Caco-2 (cell line): ENCODE results near the gene VPS26A. TPM values are rescaled to one million over a fixed set of nuclear protein-coding genes. Genes with fewer than 3 reads are reported as not detected.
A peak's percentile ranks its signal among the peaks of the same experiment; 100 is the strongest.

ENCODE experiments used
- Bru-seq: library from RNA; stranded (reverse); fragments of 400-500 nt; gene quantifications from one replicate; lab custom pipeline; 2021; lab: Mats Ljungman, UMichigan
- BruChase-seq, 2 experiments: library from RNA; stranded (reverse); fragments of 400-500 nt; gene quantifications; one replicate each; lab custom pipeline; 2021; lab: Mats Ljungman, UMichigan
- BruUV-seq: library from RNA; stranded (reverse); fragments of 400-500 nt; replicated peaks from 2 replicates; lab custom pipeline; 2021; lab: Mats Ljungman, UMichigan
- CTCF ChIA-PET: fragments of 300-600 bp; sonication (Branson Sonifier 250); formaldehyde crosslinking; loops from one replicate; lab custom pipeline; 2022; ENCODE audit warnings: antibody characterized with exemption; lab: Charles Lee
- POLR2A ChIA-PET: fragments of 300-600 bp; sonication (Branson Sonifier 250); formaldehyde crosslinking; loops from one replicate; lab custom pipeline; 2022; ENCODE audit warnings: antibody characterized with exemption; lab: Charles Lee
- DNase-seq, 2 experiments: peaks; one replicate each; pipeline versions ENCODE4 v3.0.0 to v3.0.0-alpha.2; 2020 to 2022
- H3K27me3 ChIP-seq: replicated peaks from 2 replicates; pipeline ENCODE4 v1.6.0; 2011; ENCODE audit warnings: low read length; ENCODE audit not compliant: control insufficient read depth, insufficient read depth
- H3K36me3 ChIP-seq: 2 replicates; pipeline ENCODE4 v1.5.1; 2011; ENCODE audit warnings: low read length; ENCODE audit not compliant: control insufficient read depth, insufficient read depth
- H3K4me1 ChIP-seq: fragments of 250-450 bp; sonication (Bioruptor Pico); 2 replicates; pipeline ENCODE4 v1.5.1; 2020; ENCODE audit warnings: mild to moderate bottlenecking
- H3K4me3 ChIP-seq: 2 replicates; pipeline ENCODE4 v1.5.1; 2011; ENCODE audit warnings: low read depth, mild to moderate bottlenecking, control low read depth, low read length
- H3K9me3 ChIP-seq: fragments of 250-450 bp; sonication (Bioruptor Pico); 2 replicates; pipeline ENCODE4 v1.5.1; 2020; ENCODE audit warnings: mild to moderate bottlenecking, moderate library complexity
- H3K27ac Mint-ChIP-seq: one replicate; pipeline ENCODE4 v1.8.0; 2022; ENCODE audit warnings: mixed read lengths; ENCODE audit not compliant: unreplicated experiment
- H3K27me3 Mint-ChIP-seq: one replicate; pipeline ENCODE4 v1.8.0; 2022; ENCODE audit warnings: mixed read lengths; ENCODE audit not compliant: insufficient read depth, unreplicated experiment
- H3K36me3 Mint-ChIP-seq: one replicate; pipeline ENCODE4 v1.8.0; 2022; ENCODE audit warnings: mild to moderate bottlenecking, mixed read lengths; ENCODE audit not compliant: insufficient read depth, unreplicated experiment
- H3K4me1 Mint-ChIP-seq: one replicate; pipeline ENCODE4 v1.8.0; 2022; ENCODE audit warnings: low read depth, mixed read lengths; ENCODE audit not compliant: unreplicated experiment
- H3K4me3 Mint-ChIP-seq: one replicate; pipeline ENCODE4 v1.8.0; 2022; ENCODE audit warnings: mild to moderate bottlenecking, moderate library complexity, mixed read lengths; ENCODE audit not compliant: unreplicated experiment
- H3K9me3 Mint-ChIP-seq: one replicate; pipeline ENCODE4 v1.8.0; 2022; ENCODE audit warnings: mixed read lengths; ENCODE audit not compliant: unreplicated experiment
- CTCF ChIP-seq, 2 experiments: fragments of 200-600 bp in 1 of 2; IDR thresholded peaks; 1 replicate in 1 of 2; 2 replicates in 1 of 2; pipeline versions ENCODE4 v1.5.1 to v1.8.0; 2011 to 2022; ENCODE audit warnings: antibody characterized with exemption in 1 of 2, control low read depth in 1 of 2, inconsistent platforms in 1 of 2, low read depth in 1 of 2, low read length in 1 of 2, mild to moderate bottlenecking in 1 of 2, moderate library complexity in 1 of 2; ENCODE audit not compliant: insufficient read depth in 1 of 2, severe bottlenecking in 1 of 2, unreplicated experiment in 1 of 2
- intact Hi-C: fragments of 100-400 bp; cut with micrococcal nuclease; formaldehyde crosslinking; loops from one replicate; pipeline ENCODE4 v1.10.0; 2022; ENCODE audit not compliant: unreplicated experiment
- long read RNA-seq: library from polyadenylated mRNA; stranded (forward); transcript quantifications from one replicate; pipeline ENCODE4 v2.0.0, GENCODE V29; 2022
- total RNA-seq: library from RNA; stranded (reverse); gene quantifications from 2 replicates; pipeline ENCODE4 v1.2.3, GENCODE V29; 2022

VPS26A gene
- total RNA-seq (133 and 143 TPM in 2 replicates), Bru-seq, nascent RNA (percentile 94 among the genes with signal in this experiment), BruChase-seq, experiment 1, labeled RNA remaining after a 2-hour chase (percentile 95 among the genes with signal in this experiment), BruChase-seq, experiment 2, labeled RNA remaining after a 6-hour chase (percentile 97 among the genes with signal in this experiment)
- long read RNA-seq, transcript VPS26A-203 (8 exons, 2,554 nt) = minor isoform, 6 of 584 reads
- long read RNA-seq, transcript VPS26A-201 (9 exons, 2,697 nt) = major isoform, 512 of 584 reads
- long read RNA-seq, partial matches to known transcripts = 24 of 584 reads
- long read RNA-seq, other reads (novel, unspliced or antisense) = 42 of 584 reads

DNA sequence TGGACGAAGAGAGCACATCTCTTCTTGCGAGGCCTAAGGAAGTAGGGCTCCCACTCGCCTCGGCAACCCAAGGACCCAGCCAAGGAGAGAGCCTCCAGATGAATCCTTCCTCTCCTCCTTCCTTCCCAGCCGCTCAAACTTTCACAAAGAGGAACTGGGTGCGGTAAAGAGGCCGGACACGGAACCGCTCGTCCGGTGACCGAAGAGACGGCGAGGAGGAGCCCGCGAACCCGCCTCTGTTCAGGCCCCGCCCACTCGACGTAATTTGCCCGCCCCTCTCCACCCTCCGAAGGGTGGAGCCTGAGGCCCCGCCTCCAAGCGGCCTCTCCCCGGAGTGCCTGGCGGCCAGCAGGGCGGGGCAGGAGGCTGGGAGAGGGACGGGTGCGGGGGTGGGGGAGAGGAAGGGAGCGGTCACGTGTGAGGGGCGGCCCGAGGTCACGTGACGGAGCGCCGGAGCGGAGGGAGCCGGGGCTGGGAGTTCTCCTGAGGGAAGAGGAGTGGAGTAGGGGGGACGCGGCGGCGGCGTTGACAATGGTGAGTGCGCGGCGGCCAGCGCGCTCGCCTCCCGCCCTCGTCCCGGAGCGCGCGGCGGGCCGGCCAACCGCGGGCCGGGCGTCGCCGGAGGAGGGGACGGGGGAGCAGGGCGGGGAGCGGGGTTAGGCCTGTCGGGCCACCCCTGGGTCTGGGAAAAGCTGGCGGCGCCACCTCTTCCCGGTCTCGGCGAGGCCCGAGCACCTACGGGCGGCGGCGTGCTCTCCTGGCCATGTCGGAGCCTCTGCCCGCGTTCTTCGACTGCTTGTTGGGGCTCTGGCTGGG lies at the start of gene VPS26A:
Gene VPS26A, plus strand, starts transcription at position 432 of the 816 bp plus-strand sequence. Its CDS starts 100 bp downstream, at position 532.
- Mint-ChIP-seq H3K27me3 (no peaks in the 10 kb centered on the region), H3K4me3 (peak within 1 kb of the TSS; percentile 97), H3K9me3 (no peaks in the 10 kb centered on the region), H3K4me1 (no peaks in the 10 kb centered on the region), H3K36me3 (peaks cover 21% of the 10 kb centered on the region), H3K27ac (peak within 1 kb of the TSS; percentile 97)
- intact Hi-C loops = loop anchor here (1.0 to 10.0 kb wide), 9 partner anchors 31 to 271 kb away; partner anchors contain the start of genes DDX21, KIFBP and SUPV3L1
- BruUV-seq = no TSS peak
- ChIA-PET CTCF (interaction anchor here (0.6 to 1.2 kb wide), 4 partner anchors 13 to 285 kb away, joined by 3 to 5 read pairs (median 4); no protein-coding TSS in a partner anchor), POLR2A (interaction anchor here (0.5 to 1.5 kb wide), 6 partner anchors 19 to 168 kb away, joined by 3 to 6 read pairs (median 4); partner anchors contain the start of genes DDX21 and SUPV3L1)
- peak within 1 kb of the TSS; percentile 95 for H3K4me3 ChIP-seq
- H3K27me3 ChIP-seq = no peaks in the 10 kb centered on the region
- H3K9me3 ChIP-seq = no peaks in the 10 kb centered on the region
- H3K4me1 ChIP-seq = peaks cover 9% of the 10 kb centered on the region; the same call in 1 of the 2 replicates
- DNase-seq = peak; percentile 100
- TF ChIP-seq CTCF (IDR thresholded peaks at IDR 0.05; ENCODE audit: insufficient read depth in 1 of 2, low read depth in 1 of 2, low read length in 1 of 2, severe bottlenecking in 1 of 2, unreplicated experiment in 1 of 2) = no peak
- no peaks in the 10 kb centered on the region for H3K36me3 ChIP-seq

DNA sequence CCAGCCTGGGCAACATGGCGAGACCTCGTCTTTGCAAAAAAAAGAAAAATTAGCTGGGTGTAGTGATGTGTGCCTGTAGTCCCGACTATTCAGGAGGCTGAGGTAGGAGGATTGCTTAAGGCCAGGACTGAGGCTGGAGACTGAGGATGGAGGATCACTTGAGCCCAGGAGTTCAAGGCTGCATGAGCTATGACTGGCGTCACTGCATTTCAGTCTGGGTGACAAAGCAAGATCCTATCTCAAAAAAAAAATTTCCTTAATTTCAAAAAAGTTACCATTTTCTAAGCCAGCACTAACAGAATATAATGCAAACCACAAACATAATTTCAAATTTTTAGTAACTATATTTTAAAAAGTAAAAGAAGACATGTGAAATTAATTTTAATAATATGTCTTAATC lies 49.4 kb upstream of the VPS26A start:
- ChIA-PET CTCF (no interaction called here), POLR2A (no interaction called here)
- no peaks in the 10 kb centered on the region for H3K9me3 ChIP-seq
- H3K4me3 ChIP-seq = no peak overlapping the region
- Mint-ChIP-seq H3K9me3 (no peaks in the 10 kb centered on the region), H3K36me3 (no peaks in the 10 kb centered on the region), H3K27ac (no peak overlapping the region), H3K4me3 (no peak overlapping the region), H3K4me1 (no peaks in the 10 kb centered on the region), H3K27me3 (peaks cover 4% of the 10 kb centered on the region)
- intact Hi-C loops = no loop called here
- no peaks in the 10 kb centered on the region; the same call in 1 of the 2 replicates for H3K27me3 ChIP-seq
- BruUV-seq = no TSS peak
- no peaks in the 10 kb centered on the region for H3K4me1 ChIP-seq
- H3K36me3 ChIP-seq = no peaks in the 10 kb centered on the region
- DNase-seq = no peak
- no peak for TF ChIP-seq CTCF (IDR thresholded peaks at IDR 0.05; ENCODE audit: insufficient read depth in 1 of 2, low read depth in 1 of 2, low read length in 1 of 2, severe bottlenecking in 1 of 2, unreplicated experiment in 1 of 2)

GRCh38 chr10:69075431-69075830 lies 48.5 kb upstream of the VPS26A start:
- Histone ChIP-seq H3K36me3 (no peaks in the 10 kb centered on the region), H3K4me3 (no peak overlapping the region), H3K27me3 (no peaks in the 10 kb centered on the region; the same call in 1 of the 2 replicates), H3K4me1 (no peaks in the 10 kb centered on the region), H3K9me3 (no peaks in the 10 kb centered on the region)
- peaks cover 7% of the 10 kb centered on the region for H3K27me3 Mint-ChIP-seq
- no peak overlapping the region for H3K4me3 Mint-ChIP-seq
- no peaks in the 10 kb centered on the region for H3K9me3 Mint-ChIP-seq
- no peaks in the 10 kb centered on the region for H3K36me3 Mint-ChIP-seq
- ChIA-PET POLR2A (no interaction called here), CTCF (no interaction called here)
- no peak for DNase-seq
- no peaks in the 10 kb centered on the region for H3K4me1 Mint-ChIP-seq
- H3K27ac Mint-ChIP-seq = no peak overlapping the region
- no TSS peak for BruUV-seq
- intact Hi-C loops = no loop called here
- no peak for TF ChIP-seq CTCF (IDR thresholded peaks at IDR 0.05; ENCODE audit: insufficient read depth in 1 of 2, low read depth in 1 of 2, low read length in 1 of 2, severe bottlenecking in 1 of 2, unreplicated experiment in 1 of 2)
